Activated CD8-positive, alpha-beta memory T cell treated with anti-CD3 and anti-CD28 coated beads, Interleukin-2, amount 50 U/mL, for 48 hours (primary cell): ENCODE data around the gene RABEP2.
"Not testable (repeated sequence)": the region's sequence is repeated elsewhere in the genome, so short reads cannot be mapped to it uniquely, and the experiment has no call there.

Experiments
- DNase-seq: peaks from one replicate; pipeline ENCODE4 v3.0.0-alpha.2; 2020

Gene RABEP2

GRCh38 chr16:28878083-28878926 is 46.7 kb downstream of the RABEP2 start, which contains the start of gene ATP2A1:
Gene ATP2A1 (plus strand): TSS chr16:28878488. CDS start chr16:28878672, 184 bp downstream.
- DNase-seq, result peak; percentile 51

GRCh38 chr16:28877655-28878000 is 47.4 kb downstream of the RABEP2 start:
- no peak for DNase-seq

- DNase-seq, result peak; percentile 55
These were observed 47.9 kb downstream of the RABEP2 start for GRCh38 chr16:28876973-28877654.

- DNase-seq, result no peak
These were observed 48.9 kb downstream of the RABEP2 start for GRCh38 chr16:28876019-28876659.

- DNase-seq, result no peak
These were observed 49.7 kb downstream of the RABEP2 start for GRCh38 chr16:28875134-28876018.

GRCh38 chr16:28874406-28874805 is 50.6 kb downstream of the RABEP2 start:
- no peak for DNase-seq

- DNase-seq, result peak; percentile 81
These were observed 51.4 kb downstream of the RABEP2 start for GRCh38 chr16:28873543-28874201.

- DNase-seq, result no peak
These were observed 52.1 kb downstream of the RABEP2 start for GRCh38 chr16:28872952-28873351.

GRCh38 chr16:28869201-28869600 is 55.8 kb downstream of the RABEP2 start:
- no peak for DNase-seq

- DNase-seq, result not testable (repeated sequence)
These were observed 57.4 kb downstream of the RABEP2 start for GRCh38 chr16:28867646-28868045.

- DNase-seq, result no peak
These were observed 57.8 kb downstream of the RABEP2 start for GRCh38 chr16:28867241-28867640.

GRCh38 chr16:28866454-28866804 is 58.6 kb downstream of the RABEP2 start:
- no peak for DNase-seq

GRCh38 chr16:28865722-28866453 is 59.1 kb downstream of the RABEP2 start:
- DNase-seq, result no peak

GRCh38 chr16:28865001-28865688 is 59.9 kb downstream of the RABEP2 start:
- DNase-seq, result no peak

GRCh38 chr16:28863929-28864793 is 60.9 kb downstream of the RABEP2 start:
- peak; percentile 54 for DNase-seq

- no peak for DNase-seq
These were observed 65.7 kb downstream of the RABEP2 start for GRCh38 chr16:28859326-28859725.

GRCh38 chr16:28858421-28858820 is 66.6 kb downstream of the RABEP2 start:
- no peak for DNase-seq
